SK-N-SH (cell line): ENCODE data around the gene ACTL7A. TPM values are rescaled to one million over a fixed set of nuclear protein-coding genes. Genes with fewer than 3 reads are reported as not detected.
A peak's percentile ranks its signal among the peaks of the same experiment; 100 is the strongest.
"Not testable (repeated sequence)": the region's sequence is repeated elsewhere in the genome, so short reads cannot be mapped to it uniquely, and the experiment has no call there.

ENCODE experiments used
- CTCF ChIA-PET: fragments of 300-600, 350-600 bp; formaldehyde crosslinking; extraction: SDS; loops from one replicate; lab custom pipeline; 2021; lab: Yijun Ruan, JAX
- POLR2A ChIA-PET: fragments of 350-600 bp; sonication (Branson Sonifier 250); formaldehyde crosslinking; extraction: SDS; loops from one replicate; lab custom pipeline; 2020; ENCODE audit warnings: antibody characterized with exemption, inconsistent platforms; lab: Yijun Ruan, JAX
- DNase-seq: peaks from one replicate; pipeline ENCODE4 v3.0.0; 2012
- H2AFZ ChIP-seq: fragments of 200-600 bp; sonication (generic); 2 replicates; pipeline ENCODE4 v1.8.1; 2016; ENCODE audit warnings: antibody characterized with exemption, mild to moderate bottlenecking, low read depth
- H3F3A ChIP-seq: fragments of 200-600 bp; sonication (generic); replicated peaks from 2 replicates; pipeline ENCODE3; 2016; ENCODE audit warnings: antibody characterized with exemption, mild to moderate bottlenecking; ENCODE audit not compliant: insufficient read depth
- H3K27ac ChIP-seq, 2 experiments: fragments of 200-500 bp in 1 of 2; fragments of 200-600 bp in 1 of 2; sonication (Bioruptor generic) in 1 of 2; sonication (generic), shearing (Covaris generic) in 1 of 2; 2 replicates each; pipeline versions ENCODE4 v1.5.1 to v1.6.1; 2014 to 2016; ENCODE audit warnings: low read depth in 2 of 2, inconsistent platforms in 1 of 2, low read length in 1 of 2, mild to moderate bottlenecking in 1 of 2, mixed read lengths in 1 of 2
- H3K27me3 ChIP-seq: fragments of 200-600 bp; sonication (generic), shearing (Covaris generic); 2 replicates; pipeline ENCODE4 v1.6.1; 2016; ENCODE audit warnings: mixed run types; ENCODE audit not compliant: insufficient read depth
- H3K36me3 ChIP-seq, 2 experiments: fragments of 200-500 bp in 1 of 2; fragments of 200-600 bp in 1 of 2; sonication (Bioruptor generic) in 1 of 2; sonication (generic) in 1 of 2; replicated peaks in 1 of 2; 2 replicates each; pipeline versions ENCODE3 to v1.5.1; 2014 to 2016; ENCODE audit warnings: low read length in 1 of 2, mild to moderate bottlenecking in 1 of 2; ENCODE audit not compliant: insufficient read depth in 2 of 2, control insufficient read depth in 1 of 2
- H3K4me1 ChIP-seq, 2 experiments: fragments of 200-500 bp in 1 of 2; fragments of 200-600 bp in 1 of 2; sonication (Bioruptor generic) in 1 of 2; sonication (generic), shearing (Covaris generic) in 1 of 2; 2 replicates each; pipeline versions ENCODE4 v1.5.1 to v1.6.1; 2014 to 2016; ENCODE audit warnings: low read depth in 1 of 2, low read length in 1 of 2, mixed run types in 1 of 2; ENCODE audit not compliant: insufficient read depth in 2 of 2, control insufficient read depth in 1 of 2
- H3K4me2 ChIP-seq: fragments of 200-600 bp; sonication (generic), shearing (Covaris generic); 2 replicates; pipeline ENCODE4 v1.6.1; 2017; ENCODE audit warnings: mixed run types
- H3K4me3 ChIP-seq, 2 experiments: fragments of 200-500 bp in 1 of 2; fragments of 200-600 bp in 1 of 2; sonication (Bioruptor generic) in 1 of 2; sonication (generic), shearing (Covaris generic) in 1 of 2; 2 replicates each; pipeline versions ENCODE4 v1.5.1 to v1.8.1; 2014 to 2016; ENCODE audit warnings: low read depth in 2 of 2, inconsistent platforms in 1 of 2, low read length in 1 of 2, mild to moderate bottlenecking in 1 of 2, mixed read lengths in 1 of 2, moderate library complexity in 1 of 2
- H3K79me2 ChIP-seq: fragments of 200-600 bp; sonication (generic); 2 replicates; pipeline ENCODE4 v1.8.1; 2017; ENCODE audit warnings: mild to moderate bottlenecking; ENCODE audit not compliant: insufficient read depth
- H3K9ac ChIP-seq: fragments of 200-600 bp; sonication (generic); 2 replicates; pipeline ENCODE4 v1.6.1; 2017; ENCODE audit warnings: mixed run types
- H3K9me2 ChIP-seq: fragments of 200-600 bp; sonication (generic); 2 replicates; pipeline ENCODE4 v1.6.1; 2017; ENCODE audit warnings: mixed run types
- H3K9me3 ChIP-seq: fragments of 200-600 bp; sonication (generic); 2 replicates; pipeline ENCODE4 v1.6.1; 2017; ENCODE audit warnings: mixed run types, mild to moderate bottlenecking, moderate library complexity
- H4K20me1 ChIP-seq: fragments of 200-600 bp; sonication (generic); 2 replicates; pipeline ENCODE4 v1.6.1; 2017; ENCODE audit warnings: mild to moderate bottlenecking, mixed run types; ENCODE audit not compliant: insufficient read depth
- CHD2 ChIP-seq: fragments of 150-350 bp; IDR thresholded peaks from 2 replicates; pipeline ENCODE4 v1.6.1; 2018; ENCODE audit warnings: low read length; ENCODE audit not compliant: partially characterized antibody
- CTCF ChIP-seq: fragments of 200-600 bp; sonication (generic); IDR thresholded peaks from 2 replicates; pipeline ENCODE4 v1.6.1; 2017; ENCODE audit warnings: antibody characterized with exemption, mild to moderate bottlenecking, moderate library complexity
- FOSL2 ChIP-seq: IDR thresholded peaks from 2 replicates; pipeline ENCODE4 v1.4.0; 2012; ENCODE audit warnings: low read depth, mild to moderate bottlenecking, moderate library complexity, borderline replicate concordance
- FOXJ3 ChIP-seq: sonication (generic); formaldehyde crosslinking; IDR thresholded peaks from 2 replicates; pipeline ENCODE4 v1.5.1; 2020; ENCODE audit warnings: mild to moderate bottlenecking, missing genetic modification reagents
- JUND ChIP-seq: IDR thresholded peaks from 2 replicates; pipeline ENCODE4 v1.4.0; 2012
- NFIC ChIP-seq: IDR thresholded peaks from 2 replicates; pipeline ENCODE4 v1.4.0; 2012; ENCODE audit warnings: borderline replicate concordance
- NRF1 ChIP-seq: IDR thresholded peaks from 2 replicates; pipeline ENCODE4 v1.6.1; 2012; ENCODE audit warnings: low read depth, mild to moderate bottlenecking, low read length
- RAD21 ChIP-seq: IDR thresholded peaks from 2 replicates; pipeline ENCODE4 v1.6.1; 2012; ENCODE audit warnings: mild to moderate bottlenecking, low read length
- RCOR1 ChIP-seq: fragments of 150-350 bp; IDR thresholded peaks from 2 replicates; pipeline ENCODE4 v1.6.1; 2017; ENCODE audit warnings: antibody characterized with exemption, low read length
- RFX5 ChIP-seq: IDR thresholded peaks from 2 replicates; pipeline ENCODE4 v1.6.1; 2012; ENCODE audit warnings: mild to moderate bottlenecking, improper control_type of control experiment, low read length
- RXRA ChIP-seq: IDR thresholded peaks from 2 replicates; pipeline ENCODE4 v1.4.0; 2012; ENCODE audit warnings: low read depth, mild to moderate bottlenecking, borderline replicate concordance
- SIN3A ChIP-seq: IDR thresholded peaks from 2 replicates; pipeline ENCODE4 v1.6.1; 2012; ENCODE audit warnings: low read depth, mild to moderate bottlenecking, low read length, moderate library complexity, borderline replicate concordance
- SMC3 ChIP-seq: IDR thresholded peaks from 2 replicates; pipeline ENCODE4 v1.6.1; 2012; ENCODE audit warnings: low read depth, low read length, improper control_type of control experiment
- TAF1 ChIP-seq: IDR thresholded peaks from 2 replicates; pipeline ENCODE4 v1.6.1; 2012; ENCODE audit warnings: low read depth, mild to moderate bottlenecking, low read length, moderate library complexity, borderline replicate concordance
- USF2 ChIP-seq: fragments of 150-350 bp; IDR thresholded peaks from 2 replicates; pipeline ENCODE4 v1.6.1; 2017; ENCODE audit warnings: antibody characterized with exemption, low read length, low read depth, borderline replicate concordance
- YY1 ChIP-seq: IDR thresholded peaks from 2 replicates; pipeline ENCODE4 v1.4.0; 2012; ENCODE audit warnings: low read depth, mild to moderate bottlenecking
- ZBTB33 ChIP-seq: IDR thresholded peaks from 2 replicates; pipeline ENCODE4 v1.4.0; 2012; ENCODE audit warnings: low read depth, borderline replicate concordance
- WGBS: methylation state at CpG from one replicate; pipeline ENCODE4 v1.1.6; 2017; ENCODE audit warnings: low lambda C conversion rate; 5-methylcytosine and 5-hydroxymethylcytosine counted together
- polyA plus RNA-seq, 3 experiments: library from polyadenylated mRNA; depleted of rRNA; stranded (reverse); fragments of >200 nt; gene quantifications; 2 replicates each; pipeline ENCODE4 v1.2.3, GENCODE V29; 2012

Gene ACTL7A
- polyA plus RNA-seq, 1 of the 3 experiments (the other 2 are of a cell fraction), result not detected

- Histone ChIP-seq H3K36me3 (peaks cover 56 to 68% of the 10 kb centered on the region in 2 experiments), H3K9me2 (no peaks in the 10 kb centered on the region), H2AFZ (no peak overlapping the region), H3K27ac (no peak overlapping the region), H3K4me3 (no peak overlapping the region), H4K20me1 (no peaks in the 10 kb centered on the region), H3F3A (no peaks in the 10 kb centered on the region), H3K4me1 (no peaks in the 10 kb centered on the region), H3K27me3 (no peaks in the 10 kb centered on the region), H3K9ac (no peak overlapping the region), H3K79me2 (no peaks in the 10 kb centered on the region), H3K9me3 (no peaks in the 10 kb centered on the region), H3K4me2 (no peak overlapping the region)
- no peak for TF ChIP-seq FOXJ3 (CRISPR knock-in tag)
- TF ChIP-seq CHD2, result no peak
- TF ChIP-seq FOSL2, result peak; percentile 11; the same call in 1 of the 2 replicates
- TF ChIP-seq NFIC, result peak; percentile 90
- no peak for TF ChIP-seq RXRA
- peak; percentile 7; the same call in 1 of the 2 replicates for TF ChIP-seq JUND
- TF ChIP-seq TAF1, result no peak
- TF ChIP-seq SMC3, result no peak
- TF ChIP-seq SIN3A, result no peak
- POLR2A ChIA-PET, result no interaction called here
- no peak for DNase-seq
- CTCF ChIA-PET, result no interaction called here
- 88% methylated on average over 1 of the region's 1 CpG for WGBS
Measured at GRCh38 chr9:108885643-108886348, 23.7 kb downstream of the ACTL7A start.

- DNase-seq, H3K4me2 ChIP-seq, H3K27ac ChIP-seq, POLR2A ChIA-PET, H3K9me2 ChIP-seq, H3F3A ChIP-seq, H3K4me1 ChIP-seq, CTCF ChIA-PET, H3K79me2 ChIP-seq, H3K9ac ChIP-seq, H3K4me3 ChIP-seq, H3K27me3 ChIP-seq, H2AFZ ChIP-seq, H3K9me3 ChIP-seq, H4K20me1 ChIP-seq: not testable (repeated sequence)
- peaks cover 53 to 68% of the 10 kb centered on the region in 2 experiments for H3K36me3 ChIP-seq
- 96% methylated on average over 3 of the region's 3 CpGs for WGBS
Measured at GRCh38 chr9:108886594-108887271, 24.7 kb downstream of the ACTL7A start.

- Histone ChIP-seq H3K4me2 (no peak overlapping the region), H3K4me3 (no peak overlapping the region), H4K20me1 (no peaks in the 10 kb centered on the region), H3K9me3 (no peaks in the 10 kb centered on the region), H3K27ac (no peak overlapping the region), H3K36me3 (peaks cover 41 to 85% of the 10 kb centered on the region in 2 experiments), H3K9me2 (no peaks in the 10 kb centered on the region), H2AFZ (no peak overlapping the region), H3K4me1 (no peaks in the 10 kb centered on the region), H3K9ac (no peak overlapping the region), H3F3A (no peaks in the 10 kb centered on the region), H3K27me3 (no peaks in the 10 kb centered on the region), H3K79me2 (no peaks in the 10 kb centered on the region)
- WGBS, result 93% methylated on average over 4 of the region's 4 CpGs
- DNase-seq, result no peak
- ChIA-PET CTCF (interaction anchor here (0.8 to 1.6 kb wide), 4 partner anchors 10 to 433 kb away, joined by 3 to 7 read pairs (median 3); no protein-coding TSS in a partner anchor), POLR2A (no interaction called here)
- TF ChIP-seq CTCF, result peak; percentile 46
- peak; percentile 50; the same call in 1 of the 2 replicates for TF ChIP-seq RAD21
- no peak for TF ChIP-seq RFX5
- no peak for TF ChIP-seq ZBTB33
- no peak for TF ChIP-seq USF2
- no peak for TF ChIP-seq NRF1
- no peak for TF ChIP-seq RCOR1
- no peak for TF ChIP-seq YY1
Measured at GRCh38 chr9:108889649-108890067, 27.6 kb downstream of the ACTL7A start.
